T-helper 2 cell treated with Interferon-gamma antibody and Interleukin-4, amounts not matched to agents 5 μg/mL and 100 μg/mL, for 36 hours (primary cell): ENCODE measurements around the gene CDC45.
"Not testable (repeated sequence)": the region's sequence is repeated elsewhere in the genome, so short reads cannot be mapped to it uniquely, and the experiment has no call there.

Experiments used
- DNase-seq: peaks from one replicate; pipeline ENCODE4 v3.0.0; 2021; ENCODE audit warnings: low spot score
- H3K27ac Mint-ChIP-seq: one replicate; pipeline ENCODE4 v1.8.0; 2021; ENCODE audit warnings: mild to moderate bottlenecking, mixed read lengths
- H3K27me3 Mint-ChIP-seq: one replicate; pipeline ENCODE4 v1.8.0; 2021; ENCODE audit warnings: low read depth, mixed read lengths
- H3K36me3 Mint-ChIP-seq: one replicate; pipeline ENCODE4 v1.8.0; 2021; ENCODE audit warnings: low read depth, mixed read lengths
- H3K4me1 Mint-ChIP-seq: one replicate; pipeline ENCODE4 v1.8.0; 2021; ENCODE audit warnings: low read depth, mixed read lengths
- H3K4me3 Mint-ChIP-seq: one replicate; pipeline ENCODE4 v1.8.0; 2022; ENCODE audit warnings: mild to moderate bottlenecking, moderate library complexity, mixed read lengths
- H3K9me3 Mint-ChIP-seq: one replicate; pipeline ENCODE4 v1.8.0; 2021; ENCODE audit warnings: mixed read lengths

Gene CDC45

GRCh38 chr22:19536564-19536963, 56.8 kb downstream of the CDC45 start:
- DNase-seq, result no peak
- Mint-ChIP-seq H3K9me3 (no peaks in the 10 kb centered on the region), H3K36me3 (no peaks in the 10 kb centered on the region), H3K27me3 (peaks cover 15% of the 10 kb centered on the region), H3K4me3 (no peak overlapping the region), H3K27ac (no peak overlapping the region), H3K4me1 (no peaks in the 10 kb centered on the region)

DNA sequence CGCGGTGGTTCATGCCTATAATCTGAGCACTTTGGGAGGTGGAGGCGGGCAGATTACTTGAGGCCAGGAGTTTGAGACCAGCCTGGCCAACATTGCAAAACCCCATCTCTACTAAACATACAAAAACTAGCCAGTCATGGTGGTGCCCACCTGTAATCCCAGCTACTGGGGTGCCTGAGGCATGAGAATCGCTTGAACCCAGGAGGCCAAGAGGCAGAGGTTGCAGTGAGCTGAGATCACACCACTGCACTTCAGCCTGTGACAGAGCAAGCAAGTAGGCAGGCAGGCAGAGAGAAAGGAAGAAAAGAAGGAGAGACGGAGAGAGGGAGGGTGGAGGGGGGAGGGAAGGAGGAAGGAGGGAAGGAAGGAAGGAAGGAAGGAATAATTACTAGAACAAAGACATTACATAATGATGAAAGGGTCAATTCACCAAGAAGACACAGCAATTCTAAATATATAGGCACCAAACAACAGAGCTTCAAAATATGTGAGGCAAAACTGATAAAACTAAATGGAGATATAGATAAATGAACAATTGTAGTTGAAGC, 58.3 kb downstream of the CDC45 start:
- no peaks in the 10 kb centered on the region for H3K4me1 Mint-ChIP-seq
- H3K27me3 Mint-ChIP-seq, result peaks cover 14% of the 10 kb centered on the region
- no peaks in the 10 kb centered on the region for H3K9me3 Mint-ChIP-seq
- no peak overlapping the region for H3K4me3 Mint-ChIP-seq
- DNase-seq, result no peak
- H3K36me3 Mint-ChIP-seq, result no peaks in the 10 kb centered on the region
- no peak overlapping the region for H3K27ac Mint-ChIP-seq

DNA sequence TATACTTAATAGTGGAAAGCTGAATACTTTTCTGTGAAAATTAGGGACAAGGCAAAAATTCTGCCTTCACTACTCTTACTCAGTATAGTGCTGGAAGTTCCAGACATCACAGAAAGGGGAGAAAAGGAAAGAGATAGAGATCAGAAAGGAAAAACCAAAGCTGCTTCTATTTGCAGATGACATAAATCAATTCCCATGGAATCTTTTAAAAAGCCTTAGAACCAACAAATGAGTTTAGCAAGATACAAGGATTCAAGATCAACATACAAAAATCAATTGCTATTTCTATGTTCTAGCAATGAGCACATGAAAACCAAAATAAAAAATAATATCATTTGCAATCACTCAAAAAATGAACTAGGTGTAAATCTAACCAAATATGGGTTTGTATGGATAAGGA, 60.7 kb downstream of the CDC45 start:
- Mint-ChIP-seq H3K27me3 (peaks cover 11% of the 10 kb centered on the region), H3K27ac (no peak overlapping the region), H3K4me1 (no peaks in the 10 kb centered on the region), H3K36me3 (no peaks in the 10 kb centered on the region), H3K9me3 (no peaks in the 10 kb centered on the region), H3K4me3 (no peak overlapping the region)
- DNase-seq, result no peak

DNA sequence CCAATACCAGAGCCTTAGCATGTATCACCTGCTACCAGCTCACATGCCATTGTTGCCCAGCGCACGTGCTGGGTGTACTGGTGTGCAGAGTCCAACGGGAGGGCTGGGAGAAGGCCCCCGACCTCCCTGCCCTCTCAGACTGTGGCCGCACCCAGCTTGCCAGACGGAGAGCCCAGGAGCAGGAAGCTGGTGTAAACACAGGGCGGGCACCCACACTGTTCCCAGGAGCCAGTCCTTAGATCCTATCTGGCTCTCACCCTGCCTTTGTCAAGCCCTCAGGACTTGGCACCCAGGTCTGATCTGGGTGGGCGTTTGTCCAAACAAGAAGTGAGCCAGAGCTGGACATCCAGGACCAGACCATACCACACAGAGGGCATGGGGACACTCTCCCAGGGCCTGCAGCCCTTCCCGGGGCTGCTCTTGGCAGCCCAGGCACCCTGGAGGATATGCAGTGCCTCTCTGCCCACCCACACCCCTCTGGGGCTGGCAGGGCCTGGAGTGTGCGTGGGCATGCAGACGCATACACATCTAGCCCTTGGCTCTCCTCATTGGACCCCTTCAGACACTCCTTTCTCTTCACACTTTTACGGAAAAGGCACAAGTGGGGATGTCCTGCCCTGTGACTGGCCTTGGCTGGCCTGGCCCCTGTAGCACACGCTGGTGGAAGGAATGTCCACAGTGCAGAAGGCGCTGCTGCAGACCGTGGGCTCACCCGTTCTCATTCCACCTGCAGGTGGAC, 64.4 kb downstream of the CDC45 start:
- no peaks in the 10 kb centered on the region for H3K9me3 Mint-ChIP-seq
- H3K4me1 Mint-ChIP-seq, result peaks cover 1% of the 10 kb centered on the region
- DNase-seq, result no peak
- peaks cover 9% of the 10 kb centered on the region for H3K27me3 Mint-ChIP-seq
- H3K36me3 Mint-ChIP-seq, result no peaks in the 10 kb centered on the region
- H3K4me3 Mint-ChIP-seq, result no peak overlapping the region
- H3K27ac Mint-ChIP-seq, result no peak overlapping the region

DNA sequence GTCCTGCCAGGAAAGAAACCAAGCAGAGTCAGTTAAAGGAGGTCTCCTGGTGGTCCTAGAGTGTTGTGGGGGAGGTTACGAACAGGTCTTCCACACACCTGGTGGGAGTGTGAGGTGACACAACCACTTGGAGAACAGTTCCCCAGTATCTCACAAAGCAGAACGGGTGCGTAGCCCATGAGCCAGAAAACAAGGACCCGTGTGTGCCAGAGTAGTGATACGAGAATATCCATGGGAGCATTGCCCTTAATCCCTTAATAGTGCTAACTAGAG, 66.2 kb downstream of the CDC45 start:
- Mint-ChIP-seq H3K36me3 (no peaks in the 10 kb centered on the region), H3K27me3 (peaks cover 6% of the 10 kb centered on the region), H3K4me3 (no peak overlapping the region), H3K4me1 (peaks cover 1% of the 10 kb centered on the region), H3K9me3 (no peaks in the 10 kb centered on the region), H3K27ac (no peak overlapping the region)
- DNase-seq, result no peak

- no peaks in the 10 kb centered on the region for H3K36me3 Mint-ChIP-seq
- peaks cover 1% of the 10 kb centered on the region for H3K4me1 Mint-ChIP-seq
- peaks cover 5% of the 10 kb centered on the region for H3K27me3 Mint-ChIP-seq
- DNase-seq, result no peak
- no peak overlapping the region for H3K4me3 Mint-ChIP-seq
- no peak overlapping the region for H3K27ac Mint-ChIP-seq
- H3K9me3 Mint-ChIP-seq, result no peaks in the 10 kb centered on the region
Measured at GRCh38 chr22:19546680-19547079, 67.0 kb downstream of the CDC45 start.

DNA sequence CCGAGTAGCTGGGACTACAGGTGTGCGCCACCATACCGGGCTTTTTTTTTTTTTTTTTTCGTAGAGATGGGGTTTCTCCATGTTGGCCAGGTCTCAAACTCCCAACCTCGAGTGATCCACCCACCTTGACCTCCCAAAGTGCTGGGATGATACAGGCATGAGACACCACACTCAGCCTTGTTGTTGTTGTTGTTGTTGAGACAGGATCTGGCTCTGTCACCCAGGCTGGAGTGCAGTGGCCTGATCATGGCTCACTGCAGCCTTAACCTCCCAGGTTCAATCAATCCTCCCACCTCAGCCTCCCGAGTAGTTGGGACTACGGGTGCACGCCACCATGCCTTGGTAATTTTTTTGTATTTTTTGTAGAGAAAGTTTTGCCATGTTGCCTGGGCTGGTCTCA, 67.9 kb downstream of the CDC45 start:
- H3K27ac Mint-ChIP-seq, result no peak overlapping the region
- DNase-seq, result no peak
- peaks cover 1% of the 10 kb centered on the region for H3K4me1 Mint-ChIP-seq
- no peaks in the 10 kb centered on the region for H3K9me3 Mint-ChIP-seq
- H3K27me3 Mint-ChIP-seq, result peaks cover 5% of the 10 kb centered on the region
- H3K4me3 Mint-ChIP-seq, result no peak overlapping the region
- no peaks in the 10 kb centered on the region for H3K36me3 Mint-ChIP-seq

DNA sequence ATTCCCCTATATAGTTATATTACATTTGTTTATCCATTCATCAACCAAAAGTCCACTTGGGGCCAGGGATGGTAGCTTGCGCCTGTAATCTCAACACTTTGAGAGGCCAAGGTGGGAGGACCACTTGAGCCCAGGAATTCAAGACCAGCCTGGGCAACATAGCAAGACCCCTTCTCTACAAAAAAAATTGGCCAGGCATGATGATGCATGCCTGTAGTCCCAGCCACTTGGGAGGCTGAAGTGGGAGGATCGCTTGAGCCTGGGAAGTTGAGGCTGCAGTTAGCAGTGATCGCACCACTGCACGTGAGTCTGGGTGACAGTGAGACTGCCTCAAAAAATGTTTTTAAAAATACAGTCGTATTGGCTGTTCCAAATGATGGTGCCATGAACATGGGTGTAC, 68.7 kb downstream of the CDC45 start:
- DNase-seq, H3K36me3 Mint-ChIP-seq, H3K4me1 Mint-ChIP-seq, H3K9me3 Mint-ChIP-seq, H3K4me3 Mint-ChIP-seq, H3K27me3 Mint-ChIP-seq, H3K27ac Mint-ChIP-seq: not testable (repeated sequence)

DNA sequence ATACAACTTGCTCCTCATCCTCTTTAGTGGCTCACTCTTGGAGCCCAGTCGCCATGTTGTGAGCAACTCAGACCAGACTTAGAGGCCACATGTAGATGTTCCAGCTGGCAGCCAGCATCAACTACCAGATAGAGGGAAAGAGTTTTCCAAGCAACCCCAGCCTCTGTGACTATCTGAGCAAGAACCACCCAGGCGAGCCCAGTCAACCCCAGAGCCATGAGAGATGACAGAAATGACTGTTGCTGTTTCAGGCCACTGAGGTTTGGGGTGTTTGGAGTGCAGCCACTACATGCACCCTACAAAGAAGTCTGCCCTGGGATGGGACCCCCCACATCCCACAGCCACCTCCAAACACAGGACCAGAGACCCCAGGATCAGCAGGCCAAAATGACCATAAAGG, 69.2 kb downstream of the CDC45 start:
- peaks cover 2% of the 10 kb centered on the region for H3K27me3 Mint-ChIP-seq
- no peak for DNase-seq
- no peaks in the 10 kb centered on the region for H3K36me3 Mint-ChIP-seq
- peaks cover 1% of the 10 kb centered on the region for H3K4me1 Mint-ChIP-seq
- no peak overlapping the region for H3K4me3 Mint-ChIP-seq
- no peaks in the 10 kb centered on the region for H3K9me3 Mint-ChIP-seq
- H3K27ac Mint-ChIP-seq, result no peak overlapping the region

- H3K27ac Mint-ChIP-seq, result no peak overlapping the region
- no peaks in the 10 kb centered on the region for H3K9me3 Mint-ChIP-seq
- DNase-seq, result no peak
- H3K4me3 Mint-ChIP-seq, result no peak overlapping the region
- H3K36me3 Mint-ChIP-seq, result no peaks in the 10 kb centered on the region
- H3K4me1 Mint-ChIP-seq, result peaks cover 1% of the 10 kb centered on the region
- H3K27me3 Mint-ChIP-seq, result peaks cover 2% of the 10 kb centered on the region
Measured at GRCh38 chr22:19549428-19549827, 69.7 kb downstream of the CDC45 start.

- Mint-ChIP-seq H3K27ac (no peak overlapping the region), H3K4me1 (peaks cover 1% of the 10 kb centered on the region), H3K4me3 (no peak overlapping the region), H3K9me3 (no peaks in the 10 kb centered on the region), H3K36me3 (no peaks in the 10 kb centered on the region), H3K27me3 (peaks cover 2% of the 10 kb centered on the region)
- DNase-seq, result no peak
Measured at GRCh38 chr22:19550382-19550781, 70.7 kb downstream of the CDC45 start.

- peaks cover 1% of the 10 kb centered on the region for H3K4me1 Mint-ChIP-seq
- H3K27ac Mint-ChIP-seq, result no peak overlapping the region
- DNase-seq, result no peak
- H3K9me3 Mint-ChIP-seq, result no peaks in the 10 kb centered on the region
- H3K4me3 Mint-ChIP-seq, result no peak overlapping the region
- peaks cover 2% of the 10 kb centered on the region for H3K27me3 Mint-ChIP-seq
- no peaks in the 10 kb centered on the region for H3K36me3 Mint-ChIP-seq
Measured at GRCh38 chr22:19553201-19553600, 73.5 kb downstream of the CDC45 start.

- Mint-ChIP-seq H3K4me3 (no peak overlapping the region), H3K4me1 (no peaks in the 10 kb centered on the region), H3K27ac (no peak overlapping the region), H3K9me3 (no peaks in the 10 kb centered on the region), H3K27me3 (peaks cover 2% of the 10 kb centered on the region), H3K36me3 (no peaks in the 10 kb centered on the region)
- DNase-seq, result no peak
Measured at GRCh38 chr22:19554834-19555404, 75.2 kb downstream of the CDC45 start.

- no peak overlapping the region for H3K4me3 Mint-ChIP-seq
- DNase-seq, result no peak
- no peak overlapping the region for H3K27ac Mint-ChIP-seq
- H3K27me3 Mint-ChIP-seq, result peaks cover 2% of the 10 kb centered on the region
- H3K9me3 Mint-ChIP-seq, result no peaks in the 10 kb centered on the region
- no peaks in the 10 kb centered on the region for H3K36me3 Mint-ChIP-seq
- H3K4me1 Mint-ChIP-seq, result no peaks in the 10 kb centered on the region
Measured at GRCh38 chr22:19555651-19556050, 75.9 kb downstream of the CDC45 start.
